Loucy (cell line): ENCODE data around the gene ANO7.

Experiments
- CTCF ChIP-seq: fragments of 200-600 bp; sonication (generic); conservative IDR thresholded peaks from 2 replicates; pipeline ENCODE4 v1.5.1; 2014; ENCODE audit warnings: mild to moderate bottlenecking, antibody characterized with exemption, low read length
- EZH2phosphoT487 ChIP-seq: fragments of 200-600 bp; IDR thresholded peaks from 2 replicates; pipeline ENCODE4 v1.6.1; 2018; ENCODE audit warnings: antibody characterized with exemption, mild to moderate bottlenecking, moderate library complexity, borderline replicate concordance

DNA sequence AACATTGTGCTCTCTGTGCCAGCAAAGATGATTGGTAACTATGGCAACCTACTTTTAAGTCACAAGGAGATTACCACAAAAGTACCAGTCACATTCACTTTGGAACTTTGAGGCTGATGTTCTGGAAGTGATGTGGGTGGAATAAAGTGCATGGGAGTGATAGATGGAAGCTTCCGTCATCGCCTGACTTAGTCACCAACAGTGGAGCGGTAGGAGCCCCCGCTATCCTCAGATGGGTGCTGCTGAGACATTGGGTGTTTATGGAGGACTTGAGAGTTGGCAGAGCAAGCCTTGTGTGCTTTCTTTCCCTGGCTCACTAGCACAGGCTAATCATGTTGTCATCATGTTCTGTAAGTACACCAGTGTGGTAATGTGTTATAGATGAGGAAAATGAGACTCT is 33.6 kb upstream of the ANO7 start:
- TF ChIP-seq CTCF (no peak), EZH2phosphoT487 (no peak)
